Osteoblast (primary cell): ENCODE measurements around the gene ALG11. TPM values are rescaled to one million over a fixed set of nuclear protein-coding genes. Genes with fewer than 3 reads are reported as not detected.
A peak's percentile ranks its signal among the peaks of the same experiment; 100 is the strongest.

Source experiments
- DNase-seq: peaks from one replicate; pipeline ENCODE4 v3.0.0; 2011; ENCODE audit warnings: low spot score, mixed read lengths; ENCODE audit not compliant: insufficient read length; ENCODE audit errors: missing footprints
- H2AFZ ChIP-seq: 2 replicates; pipeline ENCODE4 v1.6.0; 2011; ENCODE audit warnings: mild to moderate bottlenecking, low read length
- H3K27ac ChIP-seq: 2 replicates; pipeline ENCODE4 v1.5.1; 2011; ENCODE audit warnings: mild to moderate bottlenecking, low read depth, low read length, moderate library complexity
- H3K27me3 ChIP-seq: 2 replicates; pipeline ENCODE4 v1.6.0; 2012; ENCODE audit warnings: mild to moderate bottlenecking, control low read depth, inconsistent platforms, low read length, moderate library complexity; ENCODE audit not compliant: insufficient read depth
- H3K36me3 ChIP-seq: 2 replicates; pipeline ENCODE4 v1.5.1; 2011; ENCODE audit warnings: mild to moderate bottlenecking, low read length, control low read depth, moderate library complexity; ENCODE audit not compliant: insufficient read depth
- H3K4me1 ChIP-seq: 2 replicates; pipeline ENCODE4 v1.5.1; 2011; ENCODE audit warnings: mild to moderate bottlenecking, low read length, control low read depth, moderate library complexity; ENCODE audit not compliant: insufficient read depth
- H3K4me2 ChIP-seq: 2 replicates; pipeline ENCODE4 v1.6.0; 2011; ENCODE audit warnings: mild to moderate bottlenecking, low read length; ENCODE audit not compliant: insufficient read depth
- H3K4me3 ChIP-seq: fragments of 200-600 bp; sonication (generic); 3 replicates; pipeline ENCODE4 v1.5.1; 2012; ENCODE audit warnings: mild to moderate bottlenecking, low read length, inconsistent platforms; ENCODE audit not compliant: insufficient read depth
- H3K79me2 ChIP-seq: 2 replicates; pipeline ENCODE4 v1.6.0; 2012; ENCODE audit warnings: mild to moderate bottlenecking, low read length, control low read depth, inconsistent platforms; ENCODE audit not compliant: insufficient read depth
- H3K9me3 ChIP-seq: 2 replicates; pipeline ENCODE4 v1.5.1; 2011; ENCODE audit warnings: low read depth, low read length, control low read depth
- H4K20me1 ChIP-seq: 2 replicates; pipeline ENCODE4 v1.6.0; 2012; ENCODE audit warnings: mild to moderate bottlenecking, low read length, control low read depth; ENCODE audit not compliant: insufficient read depth
- CTCF ChIP-seq: IDR thresholded peaks from 2 replicates; pipeline ENCODE4 v1.5.1; 2011; ENCODE audit warnings: mild to moderate bottlenecking, low read depth, low read length, moderate library complexity; ENCODE audit errors: extremely low read depth
- total RNA-seq: library from RNA; depleted of rRNA; stranded (reverse); fragments of >200 nt; gene quantifications from 2 replicates; pipeline ENCODE4 v1.2.3, GENCODE V29; 2012

Gene ALG11
- total RNA-seq, 1 donor: 23.9 TPM

DNA sequence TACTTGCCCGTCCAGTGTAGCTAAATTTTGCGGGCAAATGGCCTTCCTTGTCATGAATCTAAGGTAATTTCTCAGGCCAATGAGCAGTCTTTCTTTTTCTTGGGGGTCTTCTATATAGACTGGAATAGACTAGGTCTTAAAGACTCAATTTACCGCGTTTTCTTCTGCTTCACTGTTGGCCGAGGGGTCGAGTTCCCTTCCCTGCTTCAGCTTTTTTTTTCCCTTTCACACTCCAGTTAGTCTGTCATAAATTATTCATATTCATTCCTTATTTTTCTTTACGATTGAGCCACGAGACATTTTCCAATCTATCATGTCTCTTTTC is 276 bp downstream of the ALG11 start:
- TF ChIP-seq CTCF: no peak
- Histone ChIP-seq H4K20me1 (peaks cover 4% of the 10 kb centered on the region), H3K4me3 (peak overlapping the region; percentile 79), H3K9me3 (no peaks in the 10 kb centered on the region), H3K4me1 (peaks cover 14% of the 10 kb centered on the region), H3K4me2 (peak overlapping the region; percentile 84), H3K27me3 (peaks cover 15% of the 10 kb centered on the region), H2AFZ (peak overlapping the region; percentile 91), H3K27ac (peak overlapping the region; percentile 89), H3K36me3 (peaks cover under 1% of the 10 kb centered on the region), H3K79me2 (peaks cover 52% of the 10 kb centered on the region)
- DNase-seq: no peak

DNA sequence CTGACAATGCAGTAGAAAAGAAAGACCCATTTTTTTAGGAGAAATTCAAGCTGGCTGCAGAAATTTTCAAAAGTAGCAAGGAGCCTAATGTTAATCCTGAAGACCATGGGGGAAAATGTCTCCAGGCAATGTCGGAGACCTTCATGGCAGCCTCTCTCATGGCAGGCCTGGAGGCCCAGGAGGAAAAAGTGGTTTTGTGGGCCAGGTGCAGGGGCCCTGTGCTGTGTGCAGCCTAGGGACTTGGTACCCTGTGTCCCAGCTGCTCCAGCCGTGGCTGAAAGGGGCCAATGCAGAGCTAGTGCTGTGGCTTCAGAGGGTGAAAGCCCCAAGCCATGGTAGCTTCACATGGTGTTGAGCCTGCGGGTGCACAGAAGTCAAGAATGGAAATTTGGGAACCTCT is 4.1 kb downstream of the ALG11 start:
- H2AFZ ChIP-seq: no peak overlapping the region
- peaks cover 4% of the 10 kb centered on the region for H4K20me1 ChIP-seq
- no peak overlapping the region for H3K4me2 ChIP-seq
- peaks cover 30% of the 10 kb centered on the region for H3K36me3 ChIP-seq
- no peaks in the 10 kb centered on the region for H3K9me3 ChIP-seq
- H3K27me3 ChIP-seq: no peaks in the 10 kb centered on the region
- TF ChIP-seq CTCF: no peak
- H3K79me2 ChIP-seq: peaks cover 64% of the 10 kb centered on the region
- no peak for DNase-seq
- H3K4me1 ChIP-seq: peaks cover 9% of the 10 kb centered on the region
- no peak overlapping the region for H3K4me3 ChIP-seq
- H3K27ac ChIP-seq: no peak overlapping the region

DNA sequence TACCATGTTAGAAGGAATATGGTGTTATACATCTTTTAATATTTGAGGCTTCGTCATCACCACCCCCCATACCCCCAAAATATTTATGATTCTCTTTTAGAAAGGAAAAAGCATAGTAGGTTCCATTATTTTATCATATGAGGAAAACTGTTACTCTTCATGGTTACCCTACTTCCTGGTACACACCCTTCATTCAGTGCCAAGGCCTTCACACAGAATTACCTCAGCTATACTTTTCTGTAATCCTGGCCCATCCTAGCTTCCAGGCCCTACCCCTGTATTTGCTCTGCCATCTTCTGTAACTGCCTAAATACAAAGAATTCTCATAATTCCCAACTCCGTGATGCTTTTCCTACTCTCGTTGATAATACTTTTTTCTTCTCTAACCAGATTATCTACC is 8.0 kb downstream of the ALG11 start:
- DNase-seq: no peak
- H3K4me1 ChIP-seq: no peaks in the 10 kb centered on the region
- H3K27me3 ChIP-seq: no peaks in the 10 kb centered on the region
- no peak overlapping the region for H3K4me2 ChIP-seq
- no peaks in the 10 kb centered on the region for H3K9me3 ChIP-seq
- H3K4me3 ChIP-seq: no peak overlapping the region
- H2AFZ ChIP-seq: no peak overlapping the region
- H3K79me2 ChIP-seq: peaks cover 42% of the 10 kb centered on the region
- H3K27ac ChIP-seq: no peak overlapping the region
- no peak for TF ChIP-seq CTCF
- H4K20me1 ChIP-seq: peaks cover 11% of the 10 kb centered on the region
- H3K36me3 ChIP-seq: peaks cover 56% of the 10 kb centered on the region

DNA sequence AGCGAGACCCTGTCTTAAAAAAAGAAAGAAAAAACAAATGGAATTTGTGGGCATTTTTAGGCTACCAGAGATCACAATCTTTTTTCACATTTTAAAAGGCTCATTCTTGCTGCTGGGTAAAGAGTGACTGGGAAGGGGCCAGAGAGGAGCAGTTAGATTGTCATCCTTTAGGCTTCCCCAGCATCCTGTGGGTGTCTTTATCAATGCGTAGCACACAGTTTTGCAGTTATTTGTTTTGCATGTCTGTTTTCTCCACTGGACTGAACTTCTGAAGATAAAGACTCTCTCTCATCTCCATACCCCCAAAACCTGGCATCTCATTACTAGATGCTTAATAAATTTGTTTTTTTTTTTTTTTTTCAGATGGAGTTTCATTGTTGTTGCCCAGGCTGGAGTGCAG is 10.2 kb downstream of the ALG11 start:
- no peak overlapping the region for H3K4me2 ChIP-seq
- H3K79me2 ChIP-seq: peaks cover 24% of the 10 kb centered on the region
- peaks cover 7% of the 10 kb centered on the region for H4K20me1 ChIP-seq
- peaks cover 59% of the 10 kb centered on the region for H3K36me3 ChIP-seq
- no peak overlapping the region for H2AFZ ChIP-seq
- no peaks in the 10 kb centered on the region for H3K4me1 ChIP-seq
- TF ChIP-seq CTCF: no peak
- DNase-seq: no peak
- no peak overlapping the region for H3K27ac ChIP-seq
- no peaks in the 10 kb centered on the region for H3K9me3 ChIP-seq
- no peak overlapping the region for H3K4me3 ChIP-seq
- H3K27me3 ChIP-seq: no peaks in the 10 kb centered on the region
